Activated CD8-positive, alpha-beta memory T cell treated with anti-CD3 and anti-CD28 coated beads for 4 hours (primary cell): ENCODE results near the gene RNF112.
"Not testable (repeated sequence)": the region's sequence is repeated elsewhere in the genome, so short reads cannot be mapped to it uniquely, and the experiment has no call there.

ENCODE experiments used
- DNase-seq, 2 donors: peaks; one replicate each; pipeline ENCODE4 v3.0.0-alpha.2; 2020; ENCODE audit warnings: low read depth in 2 of 2

RNF112 gene

DNA sequence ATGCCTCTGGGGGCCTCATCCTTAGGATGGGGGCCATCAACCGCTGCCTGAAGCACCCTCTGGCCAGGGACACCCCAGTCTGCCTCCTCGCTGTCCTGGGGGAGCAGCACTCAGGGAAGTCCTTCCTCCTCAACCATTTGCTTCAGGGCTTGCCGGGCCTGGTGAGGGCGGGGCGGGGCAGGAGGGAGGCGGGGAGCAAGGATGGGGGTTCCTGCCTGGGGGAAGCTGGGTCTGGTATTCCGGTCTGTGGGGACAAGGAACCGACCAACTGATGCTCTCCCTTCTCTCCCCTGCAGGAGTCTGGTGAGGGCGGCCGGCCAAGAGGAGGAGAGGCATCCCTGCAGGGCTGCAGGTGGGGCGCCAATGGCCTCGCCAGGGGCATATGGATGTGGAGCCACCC is 2.0 kb downstream of the RNF112 start:
- DNase-seq: no peak

GRCh38 chr17:19413761-19414160 is 2.7 kb downstream of the RNF112 start:
- no peak for DNase-seq

DNA sequence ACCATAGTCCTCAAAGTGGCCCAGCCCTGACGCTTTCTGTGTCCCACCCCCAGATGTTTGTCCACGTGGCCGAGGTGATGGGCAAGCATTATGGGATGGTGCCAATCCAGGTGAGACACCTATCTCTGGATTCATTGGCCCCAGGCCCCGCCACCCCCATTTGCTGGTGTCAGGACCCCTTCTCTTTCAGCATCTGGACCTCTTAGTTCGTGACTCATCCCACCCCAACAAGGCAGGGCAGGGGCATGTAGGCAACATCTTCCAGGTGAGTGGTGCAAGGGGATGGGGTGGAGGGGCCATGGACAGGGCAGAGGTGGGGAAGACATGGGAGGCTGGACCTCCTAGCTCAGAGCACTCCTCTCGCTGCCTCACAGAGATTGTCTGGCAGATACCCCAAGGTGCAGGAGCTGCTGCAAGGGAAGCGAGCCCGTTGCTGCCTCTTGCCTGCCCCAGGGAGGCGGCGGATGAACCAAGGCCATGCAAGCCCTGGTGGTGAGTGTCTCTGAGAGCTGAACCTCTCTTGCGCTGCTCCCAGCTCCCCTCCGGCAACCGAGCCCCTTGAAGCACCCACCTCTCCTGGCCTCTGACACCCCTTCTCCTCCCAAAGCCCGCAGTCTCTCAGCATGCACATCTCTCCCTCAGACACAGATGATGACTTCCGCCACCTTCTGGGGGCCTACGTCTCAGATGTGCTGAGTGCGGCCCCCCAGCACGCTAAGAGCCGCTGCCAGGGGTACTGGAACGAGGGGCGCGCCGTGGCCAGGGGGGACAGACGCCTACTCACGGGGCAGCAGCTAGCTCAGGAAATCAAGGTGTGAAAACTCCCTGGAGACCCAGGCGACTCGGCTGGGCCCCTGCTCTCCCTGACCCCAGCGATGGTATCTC is 3.6 kb downstream of the RNF112 start:
- DNase-seq: no peak

- DNase-seq: no peak
These were observed 4.3 kb downstream of the RNF112 start for GRCh38 chr17:19415311-19415710.

DNA sequence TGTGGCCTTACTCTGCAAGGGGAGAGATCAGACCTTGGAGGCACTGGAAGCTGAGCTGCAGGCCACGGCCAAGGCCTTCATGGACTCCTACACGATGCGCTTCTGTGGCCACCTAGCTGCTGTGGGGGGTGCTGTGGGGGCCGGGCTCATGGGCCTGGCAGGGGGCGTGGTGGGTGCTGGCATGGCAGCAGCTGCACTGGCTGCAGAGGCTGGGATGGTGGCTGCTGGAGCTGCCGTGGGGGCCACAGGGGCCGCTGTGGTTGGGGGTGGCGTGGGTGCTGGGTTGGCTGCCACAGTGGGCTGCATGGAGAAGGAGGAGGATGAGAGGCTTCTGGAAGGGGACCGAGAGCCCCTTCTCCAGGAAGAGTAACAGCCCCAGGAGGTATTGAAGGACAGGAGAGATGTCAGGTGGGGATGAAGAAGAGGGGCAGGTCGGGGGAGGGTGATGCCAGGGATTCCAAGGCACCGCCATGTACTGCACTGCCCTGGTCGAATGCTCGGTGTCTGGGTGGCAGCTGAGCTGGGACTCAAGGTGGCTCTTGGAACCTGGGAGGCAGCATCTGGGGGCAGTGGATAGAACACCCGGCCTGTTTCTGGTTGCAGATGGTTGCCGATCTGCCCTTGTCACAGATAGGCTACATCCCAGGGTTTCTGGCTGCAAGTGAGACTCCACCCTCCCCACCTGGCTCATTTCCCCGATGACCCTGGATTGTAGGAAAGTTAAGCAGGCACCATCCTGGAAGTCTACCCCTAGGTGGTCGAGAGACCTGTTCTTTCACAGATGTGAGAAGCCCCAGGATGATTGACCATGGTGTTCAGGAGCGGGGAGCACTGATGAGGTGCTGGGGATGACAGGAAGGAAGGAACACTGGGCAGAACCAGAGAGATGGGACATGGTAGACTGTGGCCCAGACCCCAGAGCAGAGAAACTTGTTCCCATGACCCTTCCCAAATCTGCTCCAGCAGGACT is 5.1 kb downstream of the RNF112 start:
- no peak for DNase-seq

DNA sequence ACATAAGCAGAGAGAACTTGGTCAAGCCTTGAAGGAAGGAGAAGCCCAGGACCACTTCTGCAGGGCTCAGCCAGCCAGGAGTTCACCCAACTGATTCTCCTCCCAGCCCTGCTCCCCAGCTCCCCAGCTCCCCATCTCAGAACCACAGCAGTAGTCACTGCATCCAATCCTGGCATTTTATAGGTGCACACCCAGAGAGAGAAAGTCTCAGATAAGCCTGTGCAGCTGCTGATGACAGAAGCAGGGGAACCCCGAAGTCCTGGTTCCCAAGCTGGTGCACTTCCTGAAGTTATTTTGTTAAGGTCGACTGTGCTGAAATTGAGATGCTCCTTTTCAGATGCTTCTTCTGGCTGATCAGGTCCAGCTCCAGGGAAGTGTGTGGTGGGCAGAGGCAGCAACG is 6.6 kb downstream of the RNF112 start:
- DNase-seq: no peak

DNA sequence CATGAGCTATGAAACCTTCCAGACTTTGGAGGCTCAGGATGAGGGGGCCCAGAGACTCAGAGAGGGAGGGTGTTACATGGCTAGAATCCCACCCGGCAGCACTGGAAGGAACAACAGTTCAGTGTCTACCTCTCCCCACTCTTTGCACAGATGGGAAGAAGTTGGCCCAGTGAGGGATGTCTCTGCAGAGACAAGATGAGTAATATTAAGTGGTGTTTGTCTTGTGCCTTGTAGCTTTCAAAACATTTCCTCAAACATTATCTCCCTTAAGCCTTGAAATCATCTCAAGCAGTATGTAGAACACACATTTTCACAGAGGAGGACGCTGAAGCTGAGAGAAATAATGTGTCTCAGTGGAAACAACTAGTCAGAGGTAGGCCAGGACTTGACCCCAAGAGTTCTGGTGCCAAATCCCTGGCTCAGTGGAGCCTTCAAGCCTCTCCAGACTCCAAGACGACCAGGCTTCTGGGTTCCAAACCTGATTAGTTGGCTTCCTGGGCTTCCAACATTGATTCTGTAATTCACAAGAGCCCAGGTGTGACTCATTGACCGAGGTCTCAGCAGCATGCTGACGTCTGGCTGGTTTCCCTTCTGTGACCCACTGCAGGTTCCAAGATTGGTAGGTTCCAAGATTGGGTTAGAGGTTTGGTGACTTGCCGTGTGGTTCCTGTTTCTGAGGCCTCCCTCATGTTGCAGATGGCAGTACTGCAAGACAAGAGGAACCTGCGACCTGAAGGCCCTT is 7.4 kb downstream of the RNF112 start:
- DNase-seq: no peak

DNA sequence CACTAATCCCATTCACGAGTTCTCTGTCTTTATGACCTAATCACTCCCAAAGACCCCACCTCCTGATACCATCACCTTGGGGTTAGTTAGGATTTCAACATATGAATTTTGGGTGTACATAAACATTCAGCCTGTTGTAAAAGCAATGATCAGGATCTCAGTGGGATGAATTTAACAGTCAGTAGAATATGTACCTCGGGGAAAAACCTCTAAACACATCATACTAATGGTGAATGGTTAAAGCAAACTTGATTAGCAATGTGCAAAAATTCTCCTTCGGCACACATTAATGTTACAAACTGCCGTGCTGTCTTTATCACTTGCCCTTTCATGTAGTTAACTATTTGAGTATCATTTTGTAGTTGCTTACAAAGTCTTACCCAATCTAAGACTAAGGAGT is 10.2 kb downstream of the RNF112 start:
- no peak for DNase-seq

GRCh38 chr17:19421926-19422325 is 10.9 kb downstream of the RNF112 start:
- no peak for DNase-seq

GRCh38 chr17:19424934-19425868 is 14.2 kb downstream of the RNF112 start:
- no peak for DNase-seq

DNA sequence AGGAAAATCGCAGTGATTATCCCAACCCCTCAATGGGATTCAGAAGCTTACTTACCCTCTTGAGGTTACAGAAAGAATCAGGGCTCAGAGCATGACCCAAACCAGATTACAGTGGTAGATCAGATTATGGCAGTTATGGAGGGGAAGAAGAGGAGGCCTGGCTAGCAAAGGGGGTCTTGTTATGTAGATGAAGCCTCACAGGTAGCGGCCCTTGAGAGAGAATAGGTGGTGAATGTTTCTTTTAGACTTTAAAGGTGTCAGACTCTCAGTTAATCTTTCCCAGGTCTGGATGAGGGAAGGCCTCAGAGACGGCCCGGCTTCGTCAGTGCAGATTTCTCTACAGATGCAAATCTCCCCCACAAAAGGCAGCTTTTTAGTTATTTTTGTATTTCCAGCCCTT is 15.6 kb downstream of the RNF112 start:
- no peak for DNase-seq

DNA sequence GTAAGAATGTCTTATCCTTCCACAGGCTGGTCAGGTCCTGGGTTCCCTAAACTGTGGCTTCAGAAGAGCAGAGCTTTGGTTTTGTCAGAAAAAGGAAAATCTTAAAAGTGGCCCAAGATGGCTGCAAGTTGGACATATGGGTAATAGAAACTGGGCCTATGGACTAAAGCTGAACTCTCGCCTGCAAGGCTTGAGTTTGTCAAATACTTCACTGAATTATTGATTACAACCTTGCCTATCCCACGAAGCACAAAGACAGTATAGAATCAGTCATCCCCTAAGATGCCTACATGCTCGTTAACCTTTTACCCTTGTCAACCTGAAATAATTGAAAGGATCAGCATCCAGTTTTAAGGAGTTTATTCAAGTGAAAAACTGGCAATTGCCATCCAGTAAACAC is 20.7 kb downstream of the RNF112 start:
- DNase-seq: no peak

DNA sequence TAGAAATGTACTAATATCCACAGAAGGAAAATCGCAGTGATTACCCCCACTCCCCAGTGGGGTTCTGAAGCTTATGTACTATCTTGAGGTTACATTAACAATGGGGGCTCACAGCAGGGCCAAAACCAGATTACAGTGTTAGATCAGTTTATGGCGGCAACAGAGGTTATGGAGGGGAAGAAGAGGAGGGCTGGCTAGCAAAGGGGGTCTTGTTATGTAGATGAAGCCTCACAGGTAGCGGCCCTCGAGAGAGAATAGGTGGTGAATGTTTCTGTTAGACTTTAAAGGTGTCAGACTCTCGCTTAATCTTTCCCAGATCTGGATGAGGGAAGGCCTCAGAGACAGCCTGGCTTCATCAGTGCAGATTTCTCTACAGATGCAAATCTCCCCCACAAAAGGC is 22.2 kb downstream of the RNF112 start:
- DNase-seq: no peak

DNA sequence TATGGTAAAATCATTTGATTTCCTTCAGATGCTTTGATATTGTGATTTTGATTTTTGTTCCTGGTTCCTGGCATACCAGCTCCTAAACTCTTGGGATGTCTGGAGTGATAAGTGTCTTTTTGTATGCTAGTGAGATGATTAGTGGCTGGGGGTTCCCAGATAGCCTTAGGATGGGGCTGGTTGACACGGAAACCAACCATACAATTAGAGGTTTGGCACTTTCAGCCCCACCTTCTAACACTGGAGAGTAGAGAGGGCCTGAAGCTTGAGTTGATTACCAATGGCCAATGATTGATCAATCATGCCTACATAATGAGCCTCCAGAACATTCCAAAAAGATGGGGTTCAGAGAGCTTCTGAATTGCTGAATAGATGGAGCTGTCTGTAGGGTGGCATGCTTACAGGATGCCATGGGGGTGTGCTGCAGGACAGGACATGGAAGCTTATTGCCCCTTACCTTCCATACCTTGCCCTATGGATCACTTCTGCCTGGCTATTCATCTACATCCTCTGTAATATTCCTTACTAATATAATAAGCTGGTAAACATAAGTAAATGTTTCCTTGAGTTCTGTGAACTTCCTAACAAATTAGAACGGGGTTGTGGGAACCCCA is 22.8 kb downstream of the RNF112 start:
- DNase-seq: no peak

- no peak for DNase-seq
These were observed 29.4 kb downstream of the RNF112 start for GRCh38 chr17:19440421-19440820.

DNA sequence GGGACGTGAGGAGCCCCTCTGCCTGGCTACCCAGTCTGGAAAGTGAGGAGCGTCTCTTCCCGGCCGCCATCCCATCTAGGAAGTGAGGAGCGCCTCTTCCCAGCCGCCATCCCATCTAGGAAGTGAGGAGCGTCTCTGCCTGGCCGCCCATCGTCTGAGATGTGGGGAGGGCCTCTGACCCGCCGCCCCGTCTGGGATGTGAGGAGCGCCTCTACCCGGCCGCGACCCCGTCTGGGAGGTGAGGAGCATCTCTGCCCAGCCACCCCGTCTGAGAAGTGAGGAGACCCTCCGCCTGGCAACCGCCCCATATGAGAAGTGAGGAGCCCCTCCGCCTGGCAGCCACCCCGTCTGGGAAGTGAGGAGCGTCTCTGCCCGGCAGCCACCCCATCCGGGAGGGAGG is 30.3 kb downstream of the RNF112 start:
- not testable (repeated sequence) for DNase-seq

GRCh38 chr17:19442731-19443130 is 31.7 kb downstream of the RNF112 start:
- no peak for DNase-seq

DNA sequence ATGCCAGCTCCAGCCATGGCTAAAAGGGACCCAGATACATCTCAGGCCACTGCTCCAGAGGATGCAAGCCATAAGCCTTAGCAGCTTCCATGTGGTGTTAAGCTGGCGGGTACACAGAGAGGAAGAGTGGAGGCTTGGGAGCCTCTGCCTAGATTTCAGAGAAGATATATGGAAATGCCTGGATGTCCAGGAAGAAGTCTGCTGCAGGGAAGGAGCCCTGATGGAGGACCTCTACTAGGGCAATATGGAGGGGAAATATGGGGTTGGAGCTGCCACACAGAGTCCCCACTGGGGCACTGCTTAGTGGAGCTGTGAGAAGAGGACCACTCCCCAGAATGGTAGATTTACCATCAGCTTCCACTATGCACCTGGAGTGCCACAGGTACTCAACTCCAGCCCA is 32.1 kb downstream of the RNF112 start:
- DNase-seq: no peak

DNA sequence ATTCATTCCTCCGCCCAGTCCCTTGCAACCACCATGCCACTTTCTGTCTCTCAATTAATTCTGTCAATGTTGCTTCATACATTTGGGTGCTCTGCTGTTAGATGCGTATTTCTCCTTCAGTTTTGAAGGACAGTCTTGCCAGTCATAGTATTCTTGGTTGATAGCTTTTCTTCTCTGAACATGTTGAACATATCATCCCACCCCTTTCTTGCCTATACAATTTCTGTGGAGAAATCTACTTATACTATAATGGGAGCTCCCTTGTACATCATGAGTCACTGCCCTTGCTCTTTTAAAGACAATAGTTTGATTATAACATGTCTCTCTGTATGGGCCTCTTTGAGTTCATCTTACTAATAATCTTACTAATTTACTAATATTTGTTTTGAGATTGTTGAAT is 34.1 kb downstream of the RNF112 start:
- DNase-seq: no peak

DNA sequence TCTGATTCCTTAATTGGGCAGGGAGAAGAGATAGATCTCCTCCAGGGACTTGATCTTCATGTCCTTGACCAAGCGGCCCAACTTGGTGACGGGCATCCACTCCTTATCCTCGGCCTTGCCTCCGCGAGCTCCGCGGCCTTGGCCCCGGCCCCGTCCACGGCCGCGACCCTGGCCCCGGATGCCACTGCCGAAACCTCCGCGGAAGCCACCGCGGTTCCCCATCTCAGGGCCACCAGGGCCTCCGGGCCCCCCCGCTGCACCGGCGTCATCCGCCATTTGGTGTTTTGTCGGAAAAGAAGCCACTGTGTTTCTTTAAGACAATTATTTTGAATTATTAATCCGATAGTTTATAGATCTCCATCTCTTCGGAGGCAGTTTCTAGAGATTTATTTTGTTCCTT is 35.5 kb downstream of the RNF112 start:
- DNase-seq: not testable (repeated sequence)
